Fibroblast of lung (primary cell): Measurements from ENCODE around the gene DYRK2.

ENCODE experiments used
- CTCF ChIP-seq, 2 donors: IDR thresholded peaks in 1 of 2; conservative IDR thresholded peaks in 1 of 2; 1 replicate in 1 of 2; 2 replicates in 1 of 2; pipeline ENCODE4 v1.5.1; 2011 to 2012; ENCODE audit warnings: low read length in 2 of 2, control low read depth in 1 of 2, inconsistent platforms in 1 of 2, low read depth in 1 of 2, mild to moderate bottlenecking in 1 of 2
- EZH2 ChIP-seq: IDR thresholded peaks from 2 replicates; pipeline ENCODE4 v1.5.1; 2012; ENCODE audit warnings: low read length, control low read depth, mild to moderate bottlenecking; ENCODE audit errors: missing control alignments

- no peak for TF ChIP-seq CTCF (conservative IDR thresholded peaks at IDR 0.05 in 1 of 2, IDR thresholded peaks at IDR 0.05 in 1 of 2; ENCODE audit: low read depth in 1 of 2, low read length in 2 of 2)
- no peak for TF ChIP-seq EZH2
These were observed 66.1 kb downstream of the DYRK2 start for GRCh38 chr12:67714648-67715047.
